HepG2 (cell line): ENCODE data around the gene ARMC5. TPM values are rescaled to one million over a fixed set of nuclear protein-coding genes. Genes with fewer than 3 reads are reported as not detected.

Experiments used
- CBX1 ChIP-seq: IDR thresholded peaks from one replicate; pipeline ENCODE4 v1.6.1; 2016; ENCODE audit warnings: antibody characterized with exemption, low read depth
- DR1 ChIP-seq: sonication (generic); formaldehyde crosslinking; IDR thresholded peaks from 2 replicates; pipeline ENCODE4 v1.8.0; 2021; ENCODE audit warnings: mild to moderate bottlenecking, missing genetic modification reagents, inconsistent platforms
- FLYWCH1 ChIP-seq: sonication (generic); formaldehyde crosslinking; IDR thresholded peaks from 2 replicates; pipeline ENCODE4 v1.8.1; 2023; ENCODE audit warnings: mild to moderate bottlenecking, missing genetic modification reagents
- GABPB1 ChIP-seq: IDR thresholded peaks from 2 replicates; pipeline ENCODE4 v1.6.1; 2016; ENCODE audit warnings: mild to moderate bottlenecking, missing genetic modification reagents, moderate library complexity, missing compliant biosample characterization
- GATAD2A ChIP-seq: IDR thresholded peaks from 2 replicates; pipeline ENCODE4 v1.6.1; 2016
- GPBP1L1 ChIP-seq: sonication (generic); formaldehyde crosslinking; IDR thresholded peaks from 2 replicates; pipeline ENCODE4 v1.5.0; 2020; ENCODE audit warnings: mild to moderate bottlenecking, missing genetic modification reagents
- HNF1A ChIP-seq, 2 experiments: sonication (generic) in 1 of 2; formaldehyde crosslinking in 1 of 2; IDR thresholded peaks; 2 replicates each; pipeline versions ENCODE4 v1.4.0 to v1.6.1; 2016 to 2020; ENCODE audit warnings: borderline replicate concordance in 1 of 2, low read depth in 1 of 2, mild to moderate bottlenecking in 1 of 2, missing genetic modification reagents in 1 of 2
- NR0B2 ChIP-seq: sonication (generic); formaldehyde crosslinking; IDR thresholded peaks from 2 replicates; pipeline ENCODE4 v1.4.0; 2020; ENCODE audit warnings: mild to moderate bottlenecking, missing genetic modification reagents
- PRMT3 ChIP-seq: sonication (generic); formaldehyde crosslinking; IDR thresholded peaks from 2 replicates; pipeline ENCODE4 v1.8.1; 2022; ENCODE audit warnings: low read depth, mild to moderate bottlenecking, moderate library complexity, missing genetic modification reagents, borderline replicate concordance
- SATB2 ChIP-seq: sonication (generic); formaldehyde crosslinking; IDR thresholded peaks from 2 replicates; pipeline ENCODE4 v1.5.0; 2020; ENCODE audit warnings: missing genetic modification reagents
- SMYD3 ChIP-seq: sonication (generic); formaldehyde crosslinking; IDR thresholded peaks from 2 replicates; pipeline ENCODE4 v1.8.1; 2023; ENCODE audit warnings: mild to moderate bottlenecking, missing genetic modification reagents
- THYN1 ChIP-seq: sonication (generic); formaldehyde crosslinking; IDR thresholded peaks from 2 replicates; pipeline ENCODE4 v1.8.1; 2023; ENCODE audit warnings: low read depth, mild to moderate bottlenecking, moderate library complexity, missing genetic modification reagents, borderline replicate concordance
- ZBTB49 ChIP-seq: sonication (generic); formaldehyde crosslinking; IDR thresholded peaks from 2 replicates; pipeline ENCODE4 v1.4.0; 2020; ENCODE audit warnings: missing genetic modification reagents, borderline replicate concordance
- ZNF20 ChIP-seq: sonication (generic); formaldehyde crosslinking; IDR thresholded peaks from 2 replicates; pipeline ENCODE4 v1.4.0; 2020; ENCODE audit warnings: mild to moderate bottlenecking, moderate library complexity, missing genetic modification reagents
- ZNF44 ChIP-seq: sonication (generic); formaldehyde crosslinking; IDR thresholded peaks from 2 replicates; pipeline ENCODE4 v1.5.1; 2020; ENCODE audit warnings: mild to moderate bottlenecking, missing genetic modification reagents
- ZNF530 ChIP-seq: sonication (generic); formaldehyde crosslinking; IDR thresholded peaks from 2 replicates; pipeline ENCODE4 v1.5.0; 2020; ENCODE audit warnings: low read depth, mild to moderate bottlenecking, missing genetic modification reagents
- ZNF629 ChIP-seq: sonication (generic); formaldehyde crosslinking; conservative IDR thresholded peaks from 2 replicates; pipeline ENCODE4 v1.5.0; 2020; ENCODE audit warnings: missing genetic modification reagents
- ZNF737 ChIP-seq: sonication (generic); formaldehyde crosslinking; IDR thresholded peaks from 2 replicates; pipeline ENCODE4 v1.5.0; 2020; ENCODE audit warnings: missing genetic modification reagents, mild to moderate bottlenecking, borderline replicate concordance
- ZNF879 ChIP-seq: sonication (generic); formaldehyde crosslinking; IDR thresholded peaks from 2 replicates; pipeline ENCODE4 v1.8.1; 2023; ENCODE audit warnings: missing genetic modification reagents
- polyA plus RNA-seq, 8 experiments: library from polyadenylated mRNA; depleted of rRNA in 3 of 8; stranded (reverse) in 7 of 8; unstranded in 1 of 8; fragments of >200 nt; fragmentation: Illumina TruSeq in 4 of 8; extraction: Trizol in 4 of 8; gene quantifications; 2 replicates each; pipeline versions ENCODE4 v1.2.1 to v1.2.3, GENCODE V29; 2011 to 2016; ENCODE audit warnings: low read depth in 4 of 8, missing spikeins in 1 of 8, mixed read lengths in 1 of 8; ENCODE audit not compliant: insufficient read depth in 1 of 8
- total RNA-seq, 5 experiments: library from RNA; depleted of rRNA; stranded (reverse); fragments of >200 nt; fragmentation: Illumina TruSeq; extraction: Trizol; gene quantifications; 2 replicates each; pipeline ENCODE4 v1.2.3, GENCODE V29; 2016; ENCODE audit warnings: low read depth in 1 of 5

Gene ARMC5
- total and polyA plus RNA-seq, 2 of the 13 experiments (the other 11 are each of a cell fraction or from before 2014, with no cell fraction given), result 10.8 to 22.3 TPM

- TF ChIP-seq ZBTB49 (CRISPR knock-in tag), result no peak
- TF ChIP-seq CBX1, result peak; percentile 44
- TF ChIP-seq ZNF629 (CRISPR knock-in tag), result peak; percentile 48; the same call in 1 of the 2 replicates
- TF ChIP-seq DR1 (CRISPR knock-in tag), result peak; percentile 72; the same call in 1 of the 2 replicates
- no peak for TF ChIP-seq ZNF530 (CRISPR knock-in tag)
- peak; percentile 84 for TF ChIP-seq GATAD2A
- no peak for TF ChIP-seq PRMT3 (CRISPR knock-in tag)
- no peak; the same call in 1 of the 2 replicates for TF ChIP-seq FLYWCH1 (CRISPR knock-in tag)
- TF ChIP-seq HNF1A (IDR thresholded peaks at IDR 0.05; ENCODE audit: low read depth), result 0 out of 2 replicates have a peak, but pooled peaks have one; percentile 33
- TF ChIP-seq HNF1A (CRISPR knock-in tag; IDR thresholded peaks at IDR 0.05; ENCODE audit: borderline replicate concordance), result peak; percentile 76; the same call in 1 of the 2 replicates
- TF ChIP-seq ZNF737, result no peak
- no peak for TF ChIP-seq SATB2 (CRISPR knock-in tag)
- TF ChIP-seq GPBP1L1 (CRISPR knock-in tag), result no peak
- TF ChIP-seq SMYD3 (CRISPR knock-in tag), result peak; percentile 85; the same call in 1 of the 2 replicates
- peak; percentile 81; the same call in 1 of the 2 replicates for TF ChIP-seq THYN1 (CRISPR knock-in tag)
- TF ChIP-seq GABPB1, result peak; percentile 74; the same call in 1 of the 2 replicates
- TF ChIP-seq NR0B2 (CRISPR knock-in tag), result peak; percentile 93
- no peak for TF ChIP-seq ZNF20 (CRISPR knock-in tag)
- TF ChIP-seq ZNF44 (CRISPR knock-in tag), result peak; percentile 97; the same call in 1 of the 2 replicates
- no peak for TF ChIP-seq ZNF879 (CRISPR knock-in tag)
Measured at GRCh38 chr16:31458073-31458843, 1.0 kb upstream of the ARMC5 start (continued).
